ENCODE results near the gene DEPDC5. TPM values are rescaled to one million over a fixed set of nuclear protein-coding genes. Genes with fewer than 3 reads are reported as not detected.

DEPDC5 gene
- total RNA-seq, 4 donors from 2014 or later, result 18.0 to 33.9 (median 23.5) TPM

GRCh38 chr22:31733580-31734079 is 20.2 kb upstream of the DEPDC5 start:
- no peak overlapping the region for H3K4me3 ChIP-seq
- H3K4me1 ChIP-seq, result peaks cover 0 to 12% (median 0%) of the 10 kb centered on the region in 4 donors
- TF ChIP-seq POLR2A (IDR thresholded peaks at IDR 0.05) (no peak), EP300 (IDR thresholded peaks at IDR 0.05) (no peak), CTCF (IDR thresholded peaks at IDR 0.05) (no peak)
- DNase-seq (ENCODE audit: low spot score in 2 of 2), result no peak
- H3K27me3 ChIP-seq, result no peaks in the 10 kb centered on the region
- no peak overlapping the region for H3K27ac ChIP-seq
- no peaks in the 10 kb centered on the region for H3K9me3 ChIP-seq
- peaks cover 0 to 23% (median 0%) of the 10 kb centered on the region in 3 donors for H3K36me3 ChIP-seq
- WGBS, 2 donors, result 89% methylated on average over 7 of the region's 7 CpGs

GRCh38 chr22:31734512-31734911 is 19.3 kb upstream of the DEPDC5 start:
- Histone ChIP-seq H3K27me3 (no peaks in the 10 kb centered on the region), H3K36me3 (peaks cover 0 to 26% (median 0%) of the 10 kb centered on the region in 3 donors), H3K4me1 (peaks cover 0 to 16% (median 0%) of the 10 kb centered on the region in 4 donors), H3K27ac (no peak overlapping the region), H3K4me3 (no peak overlapping the region), H3K9me3 (no peaks in the 10 kb centered on the region)
- TF ChIP-seq POLR2A (IDR thresholded peaks at IDR 0.05), result no peak
- TF ChIP-seq CTCF (IDR thresholded peaks at IDR 0.05), result no peak
- TF ChIP-seq EP300 (IDR thresholded peaks at IDR 0.05), result no peak
- DNase-seq (ENCODE audit: low spot score in 2 of 2), result no peak
- 73 to 83% methylated on average over 1 of the region's 1 CpG for WGBS, 2 donors

- Histone ChIP-seq H3K27ac (no peak overlapping the region), H3K4me1 (peaks cover 0 to 22% (median 0%) of the 10 kb centered on the region in 4 donors), H3K27me3 (no peaks in the 10 kb centered on the region), H3K4me3 (no peak overlapping the region), H3K36me3 (peaks cover 0 to 33% (median 0%) of the 10 kb centered on the region in 3 donors), H3K9me3 (no peaks in the 10 kb centered on the region)
- TF ChIP-seq POLR2A (IDR thresholded peaks at IDR 0.05) (no peak), CTCF (IDR thresholded peaks at IDR 0.05) (no peak), EP300 (IDR thresholded peaks at IDR 0.05) (no peak)
- 79 to 87% methylated on average over 2 of the region's 2 CpGs for WGBS, 2 donors
- DNase-seq (ENCODE audit: low spot score in 2 of 2), result no peak
These were observed 17.4 kb upstream of the DEPDC5 start for GRCh38 chr22:31736458-31736857.

- WGBS, 2 donors, result 83 to 84% methylated on average over 5 of the region's 5 CpGs
- no peak for DNase-seq (ENCODE audit: low spot score in 2 of 2)
- no peaks in the 10 kb centered on the region for H3K27me3 ChIP-seq
- H3K4me3 ChIP-seq, result no peak overlapping the region
- TF ChIP-seq EP300 (IDR thresholded peaks at IDR 0.05), result no peak
- TF ChIP-seq CTCF (IDR thresholded peaks at IDR 0.05), result no peak
- no peak for TF ChIP-seq POLR2A (IDR thresholded peaks at IDR 0.05)
- H3K9me3 ChIP-seq, result no peaks in the 10 kb centered on the region
- peaks cover 0 to 22% (median 0%) of the 10 kb centered on the region in 4 donors for H3K4me1 ChIP-seq
- H3K27ac ChIP-seq, result no peak overlapping the region
- peaks cover 0 to 37% (median 0%) of the 10 kb centered on the region in 3 donors for H3K36me3 ChIP-seq
These were observed 15.9 kb upstream of the DEPDC5 start for GRCh38 chr22:31737932-31738331.

GRCh38 chr22:31738566-31738965 is 15.3 kb upstream of the DEPDC5 start:
- H3K4me1 ChIP-seq, result peaks cover 0 to 22% (median 0%) of the 10 kb centered on the region in 4 donors
- WGBS, 2 donors, result 55 to 64% methylated on average over 2 of the region's 2 CpGs
- peaks cover 0 to 34% (median 0%) of the 10 kb centered on the region in 3 donors for H3K36me3 ChIP-seq
- H3K4me3 ChIP-seq, result no peak overlapping the region
- no peak overlapping the region for H3K27ac ChIP-seq
- no peak for DNase-seq (ENCODE audit: low spot score in 2 of 2)
- H3K27me3 ChIP-seq, result no peaks in the 10 kb centered on the region
- H3K9me3 ChIP-seq, result no peaks in the 10 kb centered on the region
- TF ChIP-seq EP300 (IDR thresholded peaks at IDR 0.05) (no peak), POLR2A (IDR thresholded peaks at IDR 0.05) (no peak), CTCF (IDR thresholded peaks at IDR 0.05) (no peak)

Data from tibial nerve (tissue), 4 donors.